OCI-LY7 (cell line): ENCODE results near the gene FBN1. TPM values are rescaled to one million over a fixed set of nuclear protein-coding genes. Genes with fewer than 3 reads are reported as not detected.

Experiments used
- BruUV-seq: library from RNA; stranded (reverse); fragments of 400-500 nt; replicated peaks from 2 replicates; lab custom pipeline; 2021; lab: Mats Ljungman, UMichigan
- CTCF ChIA-PET: fragments of 300-600 bp; sonication (Branson Sonifier 250); formaldehyde crosslinking; loops from one replicate; lab custom pipeline; 2022; ENCODE audit warnings: antibody characterized with exemption; ENCODE audit not compliant: unreplicated experiment; lab: Charles Lee
- POLR2A ChIA-PET: fragments of 300-600 bp; sonication (Branson Sonifier 250); formaldehyde crosslinking; loops from one replicate; lab custom pipeline; 2022; ENCODE audit warnings: antibody characterized with exemption; lab: Charles Lee
- DNase-seq: peaks from one replicate; pipeline ENCODE4 v3.0.0-alpha.2; 2015; ENCODE audit warnings: low spot score
- H2AFZ ChIP-seq: fragments of 200-600 bp; sonication (generic), shearing (Covaris generic); 2 replicates; pipeline ENCODE4 v1.6.1; 2014; ENCODE audit warnings: mild to moderate bottlenecking, antibody characterized with exemption, low read length, moderate library complexity
- H3K27ac ChIP-seq: fragments of 200-600 bp; sonication (generic); 2 replicates; pipeline ENCODE4 v1.5.1; 2014; ENCODE audit warnings: mixed run types, low read depth, mild to moderate bottlenecking, moderate library complexity, low read length, inconsistent platforms; ENCODE audit not compliant: poor library complexity, severe bottlenecking
- H3K36me3 ChIP-seq: fragments of 200-600 bp; sonication (generic); 2 replicates; pipeline ENCODE4 v1.6.1; 2014; ENCODE audit warnings: mild to moderate bottlenecking, antibody characterized with exemption, low read length, moderate library complexity, mixed read lengths; ENCODE audit not compliant: insufficient read depth
- H3K4me1 ChIP-seq: fragments of 200-600 bp; sonication (generic); 2 replicates; pipeline ENCODE4 v1.5.1; 2014; ENCODE audit warnings: mild to moderate bottlenecking, low read length; ENCODE audit not compliant: insufficient read depth, poor library complexity, severe bottlenecking
- H3K4me2 ChIP-seq: fragments of 200-600 bp; sonication (generic); 2 replicates; pipeline ENCODE4 v1.6.1; 2014; ENCODE audit warnings: mild to moderate bottlenecking, low read length
- H3K4me3 ChIP-seq: fragments of 200-600 bp; sonication (generic); 2 replicates; pipeline ENCODE4 v1.5.1; 2014; ENCODE audit warnings: mild to moderate bottlenecking, low read depth, low read length; ENCODE audit not compliant: poor library complexity, severe bottlenecking
- H3K79me2 ChIP-seq: fragments of 200-600 bp; sonication (generic); 2 replicates; pipeline ENCODE4 v1.6.1; 2016; ENCODE audit warnings: low read depth, mild to moderate bottlenecking, low read length, moderate library complexity, mixed read lengths; ENCODE audit not compliant: insufficient read depth
- H3K9me2 ChIP-seq: fragments of 200-600 bp; sonication (generic); 2 replicates; pipeline ENCODE4 v1.6.1; 2016; ENCODE audit warnings: mild to moderate bottlenecking, low read length, mixed read lengths; ENCODE audit not compliant: insufficient read depth
- H3K9me3 ChIP-seq: fragments of 200-600 bp; sonication (generic); 2 replicates; pipeline ENCODE4 v1.6.1; 2014; ENCODE audit warnings: mild to moderate bottlenecking, mixed run types, low read length, mixed read lengths
- H4K20me1 ChIP-seq: fragments of 200-600 bp; sonication (generic); 2 replicates; pipeline ENCODE4 v1.6.1; 2014; ENCODE audit warnings: mild to moderate bottlenecking, antibody characterized with exemption, low read length, moderate library complexity, mixed read lengths; ENCODE audit not compliant: insufficient read depth
- EZH2phosphoT487 ChIP-seq: fragments of 200-600 bp; sonication (generic); IDR thresholded peaks from 2 replicates; pipeline ENCODE4 v1.6.1; 2018; ENCODE audit warnings: low read depth, borderline replicate concordance, mild to moderate bottlenecking, mixed run types, antibody characterized with exemption, low read length, moderate library complexity, mixed read lengths
- intact Hi-C: fragments of 100-400 bp; cut with micrococcal nuclease; formaldehyde crosslinking; loops from one replicate; pipeline ENCODE4 v1.10.0; 2022; ENCODE audit not compliant: unreplicated experiment
- total RNA-seq, 2 experiments: library from RNA; depleted of rRNA in 1 of 2; stranded (reverse); fragments of >200 nt in 1 of 2; shearing (Covaris generic) in 1 of 2; gene quantifications; 2 replicates each; pipeline ENCODE4 v1.2.3, GENCODE V29; 2014 to 2022
- TF ChIP-seq, protein P1 (sequence below): fragments of 200-600 bp; sonication (generic); conservative IDR thresholded peaks from 2 replicates; pipeline ENCODE4 v1.5.1; 2014; ENCODE audit warnings: mild to moderate bottlenecking, antibody characterized with exemption, low read length, moderate library complexity, mixed read lengths

The FBN1 gene
- total RNA-seq, 2 experiments from 2014 or later = 0.68 to 1.0 TPM

DNA sequence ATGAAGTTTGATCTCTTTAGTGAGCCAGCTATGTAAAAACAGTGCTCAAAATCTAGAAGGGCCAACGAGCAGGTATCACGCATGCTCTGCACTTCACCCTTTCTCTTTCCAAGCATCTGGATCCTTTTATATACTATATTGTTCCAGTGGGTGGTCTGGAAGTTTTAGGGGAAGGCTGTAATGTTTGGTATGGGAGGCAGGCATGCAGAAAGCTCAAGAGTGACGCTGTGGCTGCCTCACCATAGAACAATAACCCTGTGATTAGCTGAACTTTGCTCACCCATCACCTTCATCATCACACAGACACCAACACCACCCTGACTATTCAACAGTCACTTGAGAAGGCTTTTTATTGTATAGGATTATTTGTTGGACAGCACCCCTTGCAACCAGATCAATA lies 81.6 kb downstream of the FBN1 start:
- H4K20me1 ChIP-seq = no peaks in the 10 kb centered on the region
- TF ChIP-seq, protein P1, sequence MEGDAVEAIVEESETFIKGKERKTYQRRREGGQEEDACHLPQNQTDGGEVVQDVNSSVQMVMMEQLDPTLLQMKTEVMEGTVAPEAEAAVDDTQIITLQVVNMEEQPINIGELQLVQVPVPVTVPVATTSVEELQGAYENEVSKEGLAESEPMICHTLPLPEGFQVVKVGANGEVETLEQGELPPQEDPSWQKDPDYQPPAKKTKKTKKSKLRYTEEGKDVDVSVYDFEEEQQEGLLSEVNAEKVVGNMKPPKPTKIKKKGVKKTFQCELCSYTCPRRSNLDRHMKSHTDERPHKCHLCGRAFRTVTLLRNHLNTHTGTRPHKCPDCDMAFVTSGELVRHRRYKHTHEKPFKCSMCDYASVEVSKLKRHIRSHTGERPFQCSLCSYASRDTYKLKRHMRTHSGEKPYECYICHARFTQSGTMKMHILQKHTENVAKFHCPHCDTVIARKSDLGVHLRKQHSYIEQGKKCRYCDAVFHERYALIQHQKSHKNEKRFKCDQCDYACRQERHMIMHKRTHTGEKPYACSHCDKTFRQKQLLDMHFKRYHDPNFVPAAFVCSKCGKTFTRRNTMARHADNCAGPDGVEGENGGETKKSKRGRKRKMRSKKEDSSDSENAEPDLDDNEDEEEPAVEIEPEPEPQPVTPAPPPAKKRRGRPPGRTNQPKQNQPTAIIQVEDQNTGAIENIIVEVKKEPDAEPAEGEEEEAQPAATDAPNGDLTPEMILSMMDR = no peak
- intact Hi-C loops = no loop called here
- no peak for DNase-seq
- no peak overlapping the region for H3K4me2 ChIP-seq
- no peaks in the 10 kb centered on the region for H3K9me2 ChIP-seq
- no peaks in the 10 kb centered on the region for H3K9me3 ChIP-seq
- BruUV-seq = no TSS peak
- no peaks in the 10 kb centered on the region for H3K36me3 ChIP-seq
- no peak overlapping the region for H3K4me3 ChIP-seq
- ChIA-PET CTCF (no interaction called here), POLR2A (no interaction called here)
- no peaks in the 10 kb centered on the region for H3K79me2 ChIP-seq
- H3K27ac ChIP-seq = no peak overlapping the region
- no peaks in the 10 kb centered on the region for H3K4me1 ChIP-seq
- no peak overlapping the region for H2AFZ ChIP-seq

DNA sequence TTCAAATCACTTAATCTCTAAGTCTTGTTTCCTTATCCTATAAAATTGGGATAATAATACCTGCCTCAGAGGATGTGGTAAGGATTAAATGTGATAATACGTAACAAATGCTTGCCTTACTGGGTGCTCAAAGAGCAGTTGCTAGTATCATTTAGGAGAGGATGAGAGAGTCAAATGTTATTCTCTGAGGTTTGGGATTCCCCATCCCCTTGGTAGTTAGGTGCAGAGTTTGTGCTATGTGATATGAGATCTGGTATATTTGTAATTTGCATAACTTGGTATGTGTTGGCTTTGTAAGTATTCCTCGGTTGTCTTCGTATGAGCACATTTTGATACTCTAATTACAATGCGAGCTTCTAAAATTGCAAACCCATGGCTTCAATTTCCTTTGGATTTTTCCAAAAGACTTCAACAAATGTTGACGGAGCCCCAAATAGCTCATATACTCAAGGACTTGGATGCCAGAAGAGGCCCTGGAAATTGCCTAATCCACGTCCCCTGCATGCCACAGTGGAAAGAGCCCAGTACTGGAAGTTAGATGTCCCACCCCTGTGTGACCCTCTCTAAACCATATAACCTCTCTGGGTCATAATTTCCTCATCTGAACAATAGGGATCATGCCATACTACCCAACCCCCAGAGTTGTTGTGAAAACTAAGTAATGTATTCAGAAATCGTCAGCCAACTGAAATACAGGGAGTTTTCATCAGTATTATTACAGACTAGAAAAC lies 85.0 kb downstream of the FBN1 start:
- no TSS peak for BruUV-seq
- intact Hi-C loops = no loop called here
- Histone ChIP-seq H3K79me2 (no peaks in the 10 kb centered on the region), H3K36me3 (no peaks in the 10 kb centered on the region), H3K9me2 (no peaks in the 10 kb centered on the region), H3K4me1 (no peaks in the 10 kb centered on the region), H3K4me3 (no peak overlapping the region), H3K4me2 (no peak overlapping the region), H3K9me3 (no peaks in the 10 kb centered on the region), H2AFZ (no peak overlapping the region), H4K20me1 (no peaks in the 10 kb centered on the region), H3K27ac (no peak overlapping the region)
- ChIA-PET POLR2A (no interaction called here), CTCF (no interaction called here)
- no peak for TF ChIP-seq EZH2phosphoT487
- TF ChIP-seq, protein P1 = no peak
- DNase-seq = no peak

DNA sequence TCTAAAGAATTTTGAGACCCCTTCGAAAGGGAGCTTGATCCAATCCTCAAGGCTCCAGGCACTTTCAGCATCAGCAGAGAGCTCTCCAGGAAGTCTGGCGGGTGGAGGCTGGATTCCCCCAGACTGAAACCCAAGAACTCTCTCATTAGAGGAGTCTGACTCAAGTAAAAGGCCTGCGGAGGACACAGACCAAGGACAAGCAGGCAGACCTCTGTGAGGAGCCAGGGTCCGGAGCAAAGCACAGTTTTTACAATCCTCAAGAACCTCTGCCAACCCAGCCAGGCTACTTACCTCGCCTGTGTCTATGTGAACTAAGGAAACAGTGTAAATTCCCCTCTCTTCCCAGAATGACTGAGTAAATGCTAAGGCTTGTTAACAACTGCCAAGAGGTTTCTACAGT lies 86.2 kb downstream of the FBN1 start:
- Histone ChIP-seq H4K20me1 (no peaks in the 10 kb centered on the region), H3K27ac (no peak overlapping the region), H3K9me2 (no peaks in the 10 kb centered on the region), H3K4me3 (no peak overlapping the region), H3K36me3 (no peaks in the 10 kb centered on the region), H3K79me2 (no peaks in the 10 kb centered on the region), H2AFZ (no peak overlapping the region), H3K4me2 (no peak overlapping the region), H3K9me3 (no peaks in the 10 kb centered on the region), H3K4me1 (no peaks in the 10 kb centered on the region)
- POLR2A ChIA-PET = no interaction called here
- no peak for DNase-seq
- CTCF ChIA-PET = interaction anchor here (1.0 kb wide), 1 partner anchor 12 kb away, joined by 3 read pairs; no protein-coding TSS in a partner anchor
- TF ChIP-seq, protein P1 = no peak
- no peak for TF ChIP-seq EZH2phosphoT487
- intact Hi-C loops = no loop called here
- no TSS peak for BruUV-seq
